SW 1271 (cell line): Measurements from ENCODE around the gene HGD.
"Not testable (repeated sequence)": the region's sequence is repeated elsewhere in the genome, so short reads cannot be mapped to it uniquely, and the experiment has no call there.

Source experiments
- DNase-seq, 2 experiments: peaks; one replicate each; lab custom pipeline; 2025; lab: John Stamatoyannopoulos, UW

HGD gene

DNA sequence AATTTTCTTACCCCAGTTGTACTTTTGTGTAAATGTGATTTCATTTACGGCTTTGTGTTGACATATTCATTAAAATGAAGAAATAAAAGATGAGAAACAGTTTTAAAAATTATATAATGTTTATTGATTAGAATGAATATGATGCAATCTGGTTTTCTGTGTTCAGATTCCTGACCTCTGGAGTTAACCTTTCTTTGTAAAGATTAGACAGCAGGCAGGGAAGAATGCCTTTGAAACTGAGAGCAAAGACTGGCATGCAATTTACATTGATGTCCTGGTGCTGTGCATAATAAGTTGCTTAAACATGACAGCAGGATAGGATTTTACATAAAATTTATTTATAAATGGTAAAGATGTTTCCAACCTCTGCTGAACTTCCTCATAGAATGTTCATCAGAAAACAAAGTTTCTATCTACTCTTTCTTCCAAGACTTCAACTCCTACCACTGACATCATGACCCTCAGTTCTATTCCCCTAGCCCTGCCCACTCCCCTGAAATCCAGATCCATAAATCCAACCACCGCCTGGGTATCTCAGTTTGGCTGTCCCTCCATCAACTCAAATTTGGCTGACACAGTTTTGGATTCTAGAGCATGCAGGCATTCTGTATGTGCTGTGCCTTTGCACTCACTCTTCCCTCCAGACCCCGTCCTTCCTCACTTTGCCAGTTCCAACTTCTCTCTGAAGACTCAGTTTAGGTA lies 1.7 kb downstream of the HGD start:
- no peak for DNase-seq

DNA sequence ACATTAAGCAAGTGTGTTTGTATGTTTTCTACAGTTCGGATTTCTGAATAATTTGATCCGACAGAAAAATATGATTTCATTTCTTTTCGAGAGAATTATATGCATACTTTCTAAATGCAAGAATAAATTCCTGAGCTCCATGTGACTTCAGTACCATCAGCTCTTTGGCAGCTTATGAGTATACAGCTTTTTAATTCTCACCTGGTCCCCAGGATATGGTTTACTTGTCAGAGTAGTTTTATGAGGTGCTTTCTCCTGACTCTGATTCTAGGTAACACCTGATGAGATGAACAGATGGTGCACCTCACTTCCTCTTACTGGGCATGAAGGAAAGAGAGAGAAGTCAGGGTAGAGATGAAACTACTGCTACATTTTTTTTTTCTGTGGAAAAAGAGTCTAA lies 3.1 kb downstream of the HGD start:
- no peak for DNase-seq

DNA sequence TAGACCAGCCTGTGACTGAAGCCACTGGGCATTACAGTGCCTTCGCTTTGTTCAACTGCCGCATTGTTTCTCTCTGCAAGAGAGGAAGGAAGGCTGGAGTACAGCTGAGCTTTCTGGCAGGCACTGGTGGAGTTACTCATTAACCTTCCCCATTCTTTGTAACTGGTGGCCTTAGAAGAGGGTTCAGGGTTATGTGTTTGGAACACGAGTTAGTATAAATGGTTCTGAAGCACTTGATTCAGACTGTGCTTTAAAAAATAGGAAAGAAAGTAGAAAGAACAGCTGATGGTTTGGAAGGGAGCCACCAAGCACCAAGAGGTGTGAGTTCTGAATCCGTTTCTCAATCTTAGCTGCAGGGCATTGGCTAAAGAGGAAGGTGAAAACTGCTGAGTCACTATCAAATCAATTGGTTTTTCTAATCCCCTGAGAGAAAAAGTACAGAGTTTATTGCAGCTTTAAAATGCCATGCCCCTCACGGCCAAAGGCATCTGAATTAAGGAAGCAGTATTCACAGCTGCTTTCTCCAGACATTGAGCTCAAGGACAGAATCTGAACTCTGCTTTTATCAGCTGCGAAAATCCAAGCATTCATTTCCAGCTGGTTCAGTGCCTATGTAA lies 3.6 kb downstream of the HGD start:
- DNase-seq = no peak

DNA sequence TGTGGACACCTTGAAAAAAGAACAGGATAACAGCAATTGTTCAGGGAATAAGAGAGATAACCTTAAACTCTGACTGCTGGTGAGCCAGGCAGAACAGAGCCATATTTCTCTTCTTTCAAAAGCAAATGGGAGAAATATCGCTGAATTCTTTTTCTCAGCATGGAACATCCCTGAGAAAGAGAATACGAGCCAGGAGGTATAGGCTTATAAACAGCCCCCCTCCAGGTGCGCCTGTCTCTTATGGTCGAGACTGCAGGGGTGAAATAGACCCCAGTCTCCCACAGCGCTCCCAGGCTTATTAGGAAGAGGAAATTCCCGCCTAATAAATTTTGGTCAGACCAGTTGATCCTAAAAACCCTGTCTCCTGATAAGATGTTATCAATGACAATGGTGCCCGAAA lies 4.8 kb downstream of the HGD start:
- not testable (repeated sequence) for DNase-seq

DNA sequence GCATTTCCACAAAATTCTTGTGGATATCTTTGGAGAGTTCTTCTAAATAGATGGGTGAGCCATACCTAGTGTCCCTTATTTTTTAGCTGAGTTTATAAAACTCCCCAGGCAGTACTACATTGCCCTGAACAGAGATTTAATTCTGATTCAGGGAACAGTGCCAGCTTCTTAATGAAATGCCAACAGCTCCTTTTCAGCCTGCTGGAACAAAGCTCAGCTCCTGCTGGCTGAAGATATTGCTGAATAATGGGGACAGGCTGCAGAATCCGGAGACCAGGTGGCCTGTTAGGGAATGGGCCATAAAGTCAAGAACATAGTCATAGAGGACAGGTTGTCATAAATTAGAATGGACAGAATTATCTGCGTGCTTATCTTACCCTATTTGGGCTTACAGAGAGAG lies 8.9 kb downstream of the HGD start:
- DNase-seq = no peak

DNA sequence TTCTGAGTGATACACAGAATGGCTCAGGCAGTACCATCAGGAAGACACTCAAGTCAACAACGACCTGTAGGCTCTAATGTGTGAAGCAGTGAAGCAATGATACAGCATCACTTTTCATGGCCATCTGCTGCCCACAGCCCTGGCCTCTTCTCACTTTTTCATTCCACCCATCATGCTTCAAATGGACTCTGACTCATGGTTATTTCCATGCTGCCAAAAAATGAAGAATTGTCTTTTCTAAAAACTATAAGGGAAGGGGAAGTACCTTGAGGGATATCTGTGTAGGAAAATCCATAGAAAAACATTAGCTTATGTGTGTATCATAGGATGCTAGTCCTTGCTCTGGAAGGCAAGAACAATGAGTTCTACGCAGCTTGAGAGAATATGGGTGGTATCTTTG lies 11.5 kb downstream of the HGD start:
- DNase-seq = no peak

DNA sequence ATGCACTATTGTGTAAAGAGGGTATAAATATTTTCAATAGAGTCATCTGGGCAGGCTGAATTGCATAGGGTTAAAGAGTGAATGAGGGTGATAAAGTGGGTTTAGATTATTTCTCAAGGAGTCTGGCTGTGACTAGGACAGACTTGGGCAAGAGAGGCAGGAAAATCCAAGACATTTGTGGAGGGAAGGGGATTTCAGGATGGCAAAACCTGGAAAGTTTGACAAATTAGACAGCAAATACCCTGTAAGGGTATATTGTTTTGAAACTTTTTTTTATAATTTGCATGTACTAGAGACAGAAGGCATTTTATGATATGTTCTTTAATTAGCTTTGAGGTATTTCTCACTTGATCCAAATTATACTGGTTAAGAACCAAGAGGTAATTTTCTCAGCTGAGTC lies 17.1 kb downstream of the HGD start:
- DNase-seq = no peak

DNA sequence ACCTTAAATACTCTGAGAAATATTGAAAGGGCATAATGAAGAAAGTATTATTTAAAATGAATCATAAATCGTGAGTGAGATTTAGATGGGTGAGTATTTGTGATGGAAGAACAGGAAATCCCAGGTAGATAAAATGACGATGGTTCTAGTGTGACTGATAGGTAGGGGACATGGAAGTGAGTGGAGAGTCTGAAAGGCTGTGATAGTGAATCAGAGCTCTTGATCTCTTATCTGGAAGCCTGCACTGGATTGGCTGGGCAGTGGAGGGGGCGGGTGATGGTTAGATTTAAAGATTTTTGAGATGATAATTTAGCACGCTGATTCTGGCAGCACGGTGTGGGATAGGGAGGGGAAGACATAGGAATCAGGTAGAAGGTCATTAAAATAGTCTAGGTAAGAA lies 20.1 kb downstream of the HGD start:
- DNase-seq = no peak

DNA sequence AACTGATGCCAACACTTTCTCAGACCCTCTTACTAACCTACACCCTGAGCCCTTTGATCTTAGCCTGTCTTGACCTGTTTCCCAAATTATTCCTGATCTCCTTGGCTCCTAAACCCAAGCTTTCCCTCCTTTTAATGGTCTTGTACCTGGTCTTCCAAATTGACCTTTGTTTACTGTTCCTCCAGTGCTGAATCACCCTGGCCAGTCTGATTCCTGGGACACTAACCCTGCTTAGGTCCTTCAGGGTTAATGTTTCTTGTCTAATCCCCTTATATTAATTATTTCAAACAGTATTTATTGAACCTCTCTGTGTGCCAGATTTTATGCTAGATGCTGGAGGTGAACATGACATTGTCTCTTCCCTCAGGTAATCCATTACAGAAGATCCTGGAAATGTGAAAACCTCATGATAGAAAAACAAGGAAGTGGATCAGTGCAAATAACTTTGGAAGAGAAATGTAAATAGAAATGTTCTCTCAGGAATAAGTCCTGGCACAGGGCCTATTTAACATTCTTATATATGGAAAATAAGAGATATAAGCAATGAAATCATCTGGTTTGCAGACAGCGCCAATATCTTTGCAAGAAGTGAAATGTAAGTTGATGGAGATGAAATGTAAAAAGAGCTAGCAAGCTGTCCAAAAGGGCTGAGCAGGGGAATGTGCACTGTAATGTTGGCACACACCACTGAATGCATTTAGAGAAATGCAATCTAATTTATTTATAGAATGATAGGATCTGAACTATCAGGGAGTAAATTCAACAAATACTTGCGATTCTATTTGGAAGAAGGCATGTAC lies 20.7 kb downstream of the HGD start:
- no peak for DNase-seq

DNA sequence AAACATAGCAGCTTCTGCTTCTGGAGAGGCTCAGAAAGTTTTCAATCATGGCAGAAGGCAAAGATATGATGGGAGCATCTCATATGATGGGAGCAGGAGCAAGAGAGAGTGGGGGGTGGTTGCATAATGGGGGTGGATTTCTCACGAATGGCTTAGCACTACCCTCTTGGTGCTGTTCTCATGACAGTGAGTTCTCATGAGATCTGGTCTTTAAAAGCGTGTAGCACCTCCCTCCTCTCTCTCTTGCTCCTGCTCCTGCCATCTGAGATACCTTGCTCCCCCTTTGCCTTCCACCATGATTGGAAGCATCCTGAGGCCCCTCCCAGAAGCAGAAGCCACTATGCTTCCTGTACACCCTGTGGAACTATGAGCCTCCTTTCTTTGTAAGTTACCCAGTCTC lies 22.2 kb downstream of the HGD start:
- DNase-seq = no peak

DNA sequence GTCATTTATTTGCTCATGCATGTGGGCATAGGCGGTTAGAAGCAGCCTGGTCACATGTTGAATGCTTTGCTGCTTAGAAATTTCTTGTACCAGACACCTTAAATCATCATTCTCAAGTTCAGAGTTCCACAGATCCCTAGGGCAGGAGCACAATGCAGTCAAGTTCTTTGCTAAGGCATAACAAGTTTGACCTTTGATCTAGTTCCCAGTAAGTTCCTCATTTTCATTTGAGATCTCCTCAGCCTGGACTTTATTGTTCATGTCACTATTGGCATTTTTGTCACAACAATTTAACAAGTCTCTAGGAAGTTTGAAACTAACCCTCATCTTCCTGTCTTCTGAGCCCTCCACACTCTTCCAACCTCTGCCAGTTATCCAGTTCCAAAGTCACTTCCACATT lies 22.8 kb downstream of the HGD start:
- no peak for DNase-seq

DNA sequence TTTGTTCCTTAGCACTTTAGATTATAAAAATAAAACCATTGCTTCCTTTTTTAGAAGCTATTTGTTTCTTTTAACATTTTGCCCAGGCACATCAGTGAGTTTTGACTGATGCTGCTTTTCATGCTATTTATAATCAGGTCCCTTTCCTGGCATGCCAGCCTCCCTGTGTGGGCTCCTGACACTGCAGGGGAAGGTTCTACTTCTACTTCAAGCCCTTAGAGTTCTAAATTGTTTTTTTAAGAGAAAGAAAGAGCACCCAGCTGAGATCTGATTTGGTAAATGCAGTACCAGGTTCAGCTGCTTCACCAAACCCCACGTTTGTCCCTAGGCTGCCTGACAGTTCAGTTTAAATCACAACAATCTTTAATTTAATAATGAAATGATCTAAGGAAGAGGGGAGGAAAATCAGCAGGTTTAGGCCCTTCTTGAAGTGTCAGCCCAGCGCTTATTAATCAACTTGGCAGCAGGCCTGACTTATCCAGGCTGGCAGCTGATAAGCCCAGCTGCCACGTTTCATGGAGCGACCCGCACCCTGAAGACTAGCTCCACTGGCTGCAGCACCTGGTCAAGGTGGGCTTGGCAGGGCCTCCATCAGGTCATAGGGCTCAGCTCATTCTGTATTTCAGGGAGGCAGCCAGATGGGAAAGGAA lies 29.0 kb downstream of the HGD start:
- no peak for DNase-seq

DNA sequence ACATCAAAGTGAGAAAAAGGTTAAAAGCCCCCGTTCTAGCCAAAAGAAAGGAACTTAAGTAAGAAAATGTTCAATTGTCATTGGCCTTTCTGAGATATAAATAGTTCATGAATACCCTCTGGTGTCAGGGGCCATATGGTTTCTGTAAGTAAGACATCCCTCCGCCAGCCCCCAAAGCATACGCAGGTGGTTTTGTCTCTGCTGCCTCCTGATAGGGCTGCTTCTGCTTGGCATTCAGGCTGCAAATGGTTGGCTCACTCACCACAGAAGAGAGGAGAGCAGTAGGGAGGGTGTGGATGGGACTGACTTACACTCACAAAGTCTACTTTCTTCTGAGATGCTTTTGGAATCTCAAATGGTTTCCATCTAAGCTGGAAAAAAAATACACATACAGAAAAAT lies 29.8 kb downstream of the HGD start:
- DNase-seq = no peak

DNA sequence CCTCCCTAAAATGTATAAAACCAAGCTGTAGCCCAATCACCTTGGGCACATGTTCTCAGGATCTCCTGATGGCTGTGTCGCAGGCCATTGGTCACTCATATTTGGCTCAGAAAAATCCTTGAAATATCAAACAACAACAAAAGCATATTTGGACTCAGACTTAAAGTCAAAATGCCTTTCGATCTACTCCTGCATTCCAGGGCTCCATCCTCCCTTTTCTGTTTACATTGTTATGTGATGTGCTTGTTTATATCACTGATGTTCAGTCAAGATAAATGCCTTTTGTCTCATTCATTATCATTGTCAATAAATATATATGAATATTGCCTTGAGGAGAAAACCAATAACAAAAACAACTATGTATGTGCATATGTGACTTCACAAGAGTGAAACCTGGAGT lies 31.7 kb downstream of the HGD start:
- DNase-seq = no peak

DNA sequence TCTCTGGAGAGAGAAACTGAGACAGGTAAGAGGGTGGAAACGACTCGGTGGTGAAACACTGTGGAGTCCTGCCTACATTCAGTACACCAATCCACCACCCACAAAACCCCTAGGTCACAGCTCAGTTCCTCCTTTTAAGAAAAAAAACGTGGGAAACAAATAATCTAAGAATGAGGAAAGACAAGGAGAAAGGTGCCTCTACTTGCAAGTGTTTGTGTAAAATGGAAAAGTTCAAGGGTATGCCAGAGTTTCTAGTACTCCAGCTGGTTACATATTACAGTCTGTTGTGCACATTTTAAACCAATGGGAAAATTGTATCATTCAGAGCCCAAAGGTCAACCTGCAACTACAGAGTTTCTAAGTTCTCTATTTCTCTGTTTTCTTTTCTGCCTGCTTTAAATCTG lies 32.2 kb downstream of the HGD start:
- DNase-seq = no peak

DNA sequence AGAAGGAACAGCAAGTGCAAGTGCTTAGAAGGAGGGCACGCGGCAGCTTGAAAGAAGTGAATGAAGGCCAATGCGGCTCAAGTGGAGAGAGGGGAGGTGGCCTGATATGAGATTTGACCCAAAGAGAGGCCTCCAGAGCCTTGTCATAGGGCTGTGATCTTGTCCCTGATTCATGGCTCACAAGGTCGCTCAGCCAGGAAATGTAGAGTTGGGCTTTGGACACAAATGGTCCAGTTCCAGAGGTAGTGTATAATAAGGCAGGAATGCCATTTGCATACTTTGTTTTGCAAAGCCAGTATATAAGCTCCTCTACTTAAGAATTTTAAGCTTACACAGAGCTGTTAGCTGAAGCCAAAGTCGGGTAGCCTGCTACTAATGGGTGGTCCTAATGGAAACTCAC lies 33.7 kb downstream of the HGD start:
- no peak for DNase-seq

DNA sequence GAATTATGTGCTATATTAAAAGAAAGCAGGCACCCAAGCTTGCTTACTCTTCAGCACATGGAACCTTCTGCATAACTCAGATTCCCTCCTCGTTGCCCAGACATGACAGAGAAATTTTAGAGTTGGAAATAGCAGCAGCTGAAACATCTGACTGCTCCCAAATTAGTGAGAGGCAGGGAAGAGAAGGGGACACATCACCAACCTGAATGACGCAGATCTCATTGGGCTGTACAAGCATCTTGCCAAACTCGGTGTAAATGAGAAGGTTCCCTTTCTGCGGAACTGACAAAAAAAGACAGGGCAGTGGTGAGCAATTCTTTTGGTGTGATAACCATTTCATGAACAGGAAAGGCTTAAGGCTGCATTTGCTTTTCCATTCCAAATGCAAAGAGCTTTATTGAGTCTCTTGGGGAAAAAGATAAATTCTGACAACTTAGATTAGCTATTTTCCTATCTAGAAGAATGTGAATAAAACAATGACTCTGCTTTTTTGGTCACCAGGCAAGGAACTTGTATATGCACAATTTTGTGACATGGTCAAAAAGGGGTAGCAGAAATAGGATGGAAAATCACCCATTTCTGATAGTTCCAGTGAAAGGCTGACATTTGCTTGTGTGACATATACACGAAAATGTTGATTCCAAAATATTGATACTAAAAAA lies 35.1 kb downstream of the HGD start:
- no peak for DNase-seq

DNA sequence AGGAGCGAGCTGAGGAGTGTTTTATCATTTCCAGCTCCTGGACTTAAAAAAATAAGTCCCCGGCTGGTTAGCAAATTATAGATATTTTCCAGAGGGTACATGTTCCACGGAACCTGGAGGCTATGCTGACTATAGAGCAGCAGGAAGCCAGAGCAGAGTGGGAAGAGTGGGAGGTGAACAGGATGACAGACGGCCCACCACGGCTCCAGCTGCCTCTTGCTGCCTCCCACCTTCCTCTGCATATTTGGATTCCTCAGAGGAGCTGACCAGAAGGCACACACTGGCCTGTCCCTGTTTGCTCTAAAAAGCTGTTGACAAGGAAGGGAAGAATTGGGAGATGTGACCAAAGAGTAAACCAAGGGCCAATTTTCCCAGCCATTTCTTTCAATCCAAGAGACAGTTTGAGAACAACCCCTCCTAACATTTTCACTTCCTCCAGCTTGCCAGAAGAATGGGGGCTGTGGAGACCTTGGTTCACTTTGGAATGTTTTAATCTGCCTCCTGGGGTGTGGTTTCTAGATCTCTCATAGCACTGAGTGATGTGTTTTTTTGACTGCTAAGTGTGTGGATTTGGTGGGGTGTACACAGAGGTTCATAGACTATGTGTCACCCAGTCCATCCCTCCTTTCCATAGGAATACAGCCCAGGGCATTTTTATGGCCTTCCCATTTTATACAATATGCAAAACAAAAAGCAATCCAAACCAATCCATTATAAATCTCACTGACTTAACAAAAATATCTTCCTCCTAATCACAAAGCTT lies 36.8 kb downstream of the HGD start:
- no peak for DNase-seq

DNA sequence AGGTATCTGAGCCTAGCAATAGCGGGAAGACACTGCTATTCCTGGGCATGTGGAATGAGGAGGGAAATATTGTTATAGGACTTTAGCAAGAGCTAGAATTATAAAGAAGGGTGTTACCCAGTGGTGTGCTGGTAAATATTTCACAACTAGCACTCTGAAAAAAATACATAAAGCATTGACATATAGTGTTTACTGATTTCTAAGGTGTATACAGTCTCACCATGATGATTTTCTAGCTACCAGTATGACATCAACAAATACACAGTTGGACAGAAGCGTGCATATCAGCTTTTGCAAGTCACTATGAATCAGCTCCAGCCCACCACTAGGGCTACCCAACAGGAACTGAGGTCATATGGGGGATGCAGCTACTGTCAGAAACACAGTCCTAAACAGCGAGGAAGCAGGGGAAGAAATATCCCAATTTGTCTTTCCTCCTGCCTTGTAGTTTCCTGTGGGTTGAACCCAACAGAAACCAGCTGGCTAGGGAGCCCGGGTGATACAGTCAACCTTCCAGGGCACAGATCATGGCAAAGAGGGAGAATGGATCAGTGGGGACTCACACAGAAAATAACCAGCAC lies 39.6 kb downstream of the HGD start:
- no peak for DNase-seq

DNA sequence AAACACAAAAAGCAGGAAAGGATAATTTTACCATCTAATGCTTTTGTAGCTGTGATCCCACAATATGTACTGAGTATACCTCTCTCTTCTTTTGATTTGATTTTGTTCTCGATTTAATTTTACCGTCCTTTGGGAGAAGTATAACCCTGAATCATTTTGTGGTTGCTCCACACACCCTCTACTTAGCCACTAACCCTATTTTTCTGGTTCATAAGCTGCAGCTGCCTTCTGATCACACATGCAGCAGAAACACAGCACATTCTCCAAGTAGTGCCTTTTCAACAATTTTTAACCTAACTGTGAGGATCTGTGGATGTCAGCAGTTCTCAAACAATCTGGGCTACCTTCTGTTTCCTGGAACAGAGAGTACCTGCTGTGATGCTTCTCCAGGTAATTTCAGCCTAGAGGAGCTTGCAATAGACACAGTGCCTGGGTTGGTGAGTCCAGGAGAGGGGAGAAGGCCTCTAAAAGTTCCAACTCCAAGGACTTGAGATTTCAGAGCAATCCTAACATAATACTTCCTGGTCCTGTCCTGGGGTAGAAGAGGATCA lies 40.3 kb downstream of the HGD start:
- DNase-seq = no peak

DNA sequence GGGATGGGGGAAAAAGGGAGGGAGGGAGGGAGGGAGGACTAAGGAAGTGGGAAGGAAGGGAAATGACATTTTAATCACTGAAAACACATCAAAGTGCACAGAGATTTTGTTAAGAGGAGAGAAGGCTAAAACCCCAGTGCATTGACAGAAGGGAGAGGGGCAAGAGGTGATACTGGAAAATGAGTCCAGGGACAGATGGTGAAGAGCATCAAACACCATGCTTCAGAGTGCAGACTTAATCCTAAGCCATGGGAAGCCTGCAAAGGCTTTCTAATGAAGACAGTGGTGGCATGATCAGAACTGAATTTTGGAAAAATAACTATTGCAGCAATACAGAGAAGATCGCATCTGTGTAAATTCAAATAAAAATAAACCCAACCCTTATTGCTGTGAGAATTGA lies 41.8 kb downstream of the HGD start:
- no peak for DNase-seq
